HepG2 (cell line): ENCODE results near the gene CYP2W1. TPM values are rescaled to one million over a fixed set of nuclear protein-coding genes. Genes with fewer than 3 reads are reported as not detected.

Source experiments
- ARID3A ChIP-seq: IDR thresholded peaks from 2 replicates; pipeline ENCODE4 v1.6.1; 2012; ENCODE audit warnings: low read depth, low read length, improper control_type of control experiment
- CEBPZ ChIP-seq: IDR thresholded peaks from 2 replicates; pipeline ENCODE4 v1.6.1; 2012; ENCODE audit warnings: low read length, improper control_type of control experiment
- CENPBD1 ChIP-seq: sonication (generic); formaldehyde crosslinking; IDR thresholded peaks from 2 replicates; pipeline ENCODE4 v1.8.0; 2022; ENCODE audit warnings: missing genetic modification reagents, low read depth, mild to moderate bottlenecking, borderline replicate concordance
- EEA1 ChIP-seq: sonication (generic); formaldehyde crosslinking; IDR thresholded peaks from 2 replicates; pipeline ENCODE4 v1.5.1; 2020; ENCODE audit warnings: mild to moderate bottlenecking, missing genetic modification reagents, borderline replicate concordance
- FOXM1 ChIP-seq: sonication (generic); formaldehyde crosslinking; IDR thresholded peaks from 2 replicates; pipeline ENCODE4 v1.5.0; 2020; ENCODE audit warnings: missing genetic modification reagents
- GABPA ChIP-seq, 2 experiments: IDR thresholded peaks; 2 replicates each; pipeline ENCODE4 v1.6.1; 2011 to 2016; ENCODE audit warnings: low read depth in 2 of 2, low read length in 1 of 2, missing biosample characterization in 1 of 2, missing genetic modification characterization in 1 of 2
- GATAD2A ChIP-seq: IDR thresholded peaks from 2 replicates; pipeline ENCODE4 v1.6.1; 2016
- ISL2 ChIP-seq: sonication (generic); formaldehyde crosslinking; IDR thresholded peaks from 2 replicates; pipeline ENCODE4 v1.5.0; 2020; ENCODE audit warnings: missing genetic modification reagents
- LBX2 ChIP-seq: sonication (generic); formaldehyde crosslinking; IDR thresholded peaks from 2 replicates; pipeline ENCODE4 v1.5.0; 2020; ENCODE audit warnings: missing genetic modification reagents, mild to moderate bottlenecking, borderline replicate concordance
- MBNL3 ChIP-seq: fragments of 250-450 bp; sonication (Bioruptor Pico); conservative IDR thresholded peaks from 2 replicates; pipeline ENCODE4 v1.8.0; 2022; ENCODE audit warnings: mild to moderate bottlenecking, inconsistent platforms
- MLLT10 ChIP-seq: sonication (generic); formaldehyde crosslinking; IDR thresholded peaks from 2 replicates; pipeline ENCODE4 v1.4.0; 2020; ENCODE audit warnings: missing genetic modification reagents
- NFYB ChIP-seq: sonication (generic); formaldehyde crosslinking; IDR thresholded peaks from 2 replicates; pipeline ENCODE4 v1.4.0; 2020; ENCODE audit warnings: missing genetic modification reagents
- NR1H2 ChIP-seq: sonication (generic); formaldehyde crosslinking; IDR thresholded peaks from 2 replicates; pipeline ENCODE4 v1.8.1; 2022; ENCODE audit warnings: low read depth, missing genetic modification reagents, borderline replicate concordance
- PHF21A ChIP-seq: sonication (generic); formaldehyde crosslinking; IDR thresholded peaks from 2 replicates; pipeline ENCODE4 v1.5.0; 2020; ENCODE audit warnings: mild to moderate bottlenecking, missing genetic modification reagents
- RORA ChIP-seq: sonication (generic); formaldehyde crosslinking; IDR thresholded peaks from 2 replicates; pipeline ENCODE4 v1.5.0; 2020; ENCODE audit warnings: mild to moderate bottlenecking, missing genetic modification reagents, moderate library complexity
- SOX13 ChIP-seq, 3 experiments: fragments of 450-650 bp in 1 of 3; sonication (generic) in 1 of 3; formaldehyde crosslinking in 1 of 3; IDR thresholded peaks in 2 of 3; conservative IDR thresholded peaks in 1 of 3; 2 replicates each; pipeline versions ENCODE4 v1.5.0 to v1.6.1; 2016 to 2020; ENCODE audit warnings: antibody characterized with exemption in 1 of 3, mild to moderate bottlenecking in 1 of 3, missing compliant biosample characterization in 1 of 3, missing genetic modification reagents in 1 of 3, moderate library complexity in 1 of 3
- SRF ChIP-seq: IDR thresholded peaks from 2 replicates; pipeline ENCODE4 v1.6.1; 2011; ENCODE audit warnings: mild to moderate bottlenecking, low read depth, low read length, moderate library complexity
- YEATS4 ChIP-seq: sonication (generic); formaldehyde crosslinking; IDR thresholded peaks from 2 replicates; pipeline ENCODE4 v1.4.0; 2020; ENCODE audit warnings: missing genetic modification reagents, borderline replicate concordance
- ZFAT ChIP-seq: sonication (generic); formaldehyde crosslinking; conservative IDR thresholded peaks from 2 replicates; pipeline ENCODE4 v1.8.1; 2023; ENCODE audit warnings: missing genetic modification reagents, inconsistent platforms
- ZNF512B ChIP-seq: sonication (generic); formaldehyde crosslinking; IDR thresholded peaks from 2 replicates; pipeline ENCODE4 v1.5.1; 2020; ENCODE audit warnings: missing genetic modification reagents, mild to moderate bottlenecking, borderline replicate concordance
- ZNF777 ChIP-seq: sonication (generic); formaldehyde crosslinking; IDR thresholded peaks from 2 replicates; pipeline ENCODE4 v1.4.0; 2020; ENCODE audit warnings: missing genetic modification reagents
- polyA plus RNA-seq, 8 experiments: library from polyadenylated mRNA; depleted of rRNA in 3 of 8; stranded (reverse) in 7 of 8; unstranded in 1 of 8; fragments of >200 nt; fragmentation: Illumina TruSeq in 4 of 8; extraction: Trizol in 4 of 8; gene quantifications; 2 replicates each; pipeline versions ENCODE4 v1.2.1 to v1.2.3, GENCODE V29; 2011 to 2016; ENCODE audit warnings: low read depth in 4 of 8, missing spikeins in 1 of 8, mixed read lengths in 1 of 8; ENCODE audit not compliant: insufficient read depth in 1 of 8
- total RNA-seq, 5 experiments: library from RNA; depleted of rRNA; stranded (reverse); fragments of >200 nt; fragmentation: Illumina TruSeq; extraction: Trizol; gene quantifications; 2 replicates each; pipeline ENCODE4 v1.2.3, GENCODE V29; 2016; ENCODE audit warnings: low read depth in 1 of 5

The CYP2W1 gene
- total and polyA plus RNA-seq, 2 of the 13 experiments (the other 11 are each of a cell fraction or from before 2014, with no cell fraction given): 19.5 to 31.7 TPM

- TF ChIP-seq NFYB (CRISPR knock-in tag): no peak
- TF ChIP-seq LBX2: no peak
- peak; percentile 77 for TF ChIP-seq YEATS4 (CRISPR knock-in tag)
- TF ChIP-seq ARID3A: no peak
- no peak for TF ChIP-seq FOXM1 (CRISPR knock-in tag)
- no peak for TF ChIP-seq SOX13 (IDR thresholded peaks at IDR 0.05)
- TF ChIP-seq SOX13 (CRISPR knock-in tag; conservative IDR thresholded peaks at IDR 0.05 in 1 of 2, IDR thresholded peaks at IDR 0.05 in 1 of 2): 0 out of 4 replicates have a peak, but pooled peaks of 1 of the 2 experiments have one; percentile 17
- TF ChIP-seq ZFAT (CRISPR knock-in tag): no peak
- TF ChIP-seq ISL2 (CRISPR knock-in tag): peak; percentile 41
- no peak for TF ChIP-seq CENPBD1 (CRISPR knock-in tag)
- TF ChIP-seq ZNF777 (CRISPR knock-in tag): 0 out of 2 replicates have a peak, but pooled peaks have one; percentile 45
- no peak for TF ChIP-seq GABPA (IDR thresholded peaks at IDR 0.05; ENCODE audit: low read depth, low read length)
- no peak for TF ChIP-seq GABPA (CRISPR knock-in tag; IDR thresholded peaks at IDR 0.05; ENCODE audit: low read depth)
- TF ChIP-seq NR1H2 (CRISPR knock-in tag): no peak
- no peak for TF ChIP-seq CEBPZ
- TF ChIP-seq MLLT10: no peak
- TF ChIP-seq GATAD2A (CRISPR knock-in tag): peak; percentile 43; the same call in 1 of the 2 replicates
- no peak for TF ChIP-seq PHF21A (CRISPR knock-in tag)
- TF ChIP-seq RORA (CRISPR knock-in tag): no peak
- no peak for TF ChIP-seq MBNL3 (CRISPR knock-in tag)
- TF ChIP-seq EEA1 (CRISPR knock-in tag): no peak; the same call in 1 of the 2 replicates
- no peak for TF ChIP-seq SRF
- no peak for TF ChIP-seq ZNF512B
Observed at GRCh38 chr7:983004-983615, at the start of gene CYP2W1 (continued).
